Inflammatory macrophage treated with lipopolysaccharide for 1 hour (primary cell): ENCODE data around the gene CRLF1.
"Not testable (repeated sequence)": the region's sequence is repeated elsewhere in the genome, so short reads cannot be mapped to it uniquely, and the experiment has no call there.

Experiments used
- DNase-seq, 2 donors: peaks; one replicate each; pipeline ENCODE4 v3.0.0-alpha.2; 2020 to 2022

The CRLF1 gene

DNA sequence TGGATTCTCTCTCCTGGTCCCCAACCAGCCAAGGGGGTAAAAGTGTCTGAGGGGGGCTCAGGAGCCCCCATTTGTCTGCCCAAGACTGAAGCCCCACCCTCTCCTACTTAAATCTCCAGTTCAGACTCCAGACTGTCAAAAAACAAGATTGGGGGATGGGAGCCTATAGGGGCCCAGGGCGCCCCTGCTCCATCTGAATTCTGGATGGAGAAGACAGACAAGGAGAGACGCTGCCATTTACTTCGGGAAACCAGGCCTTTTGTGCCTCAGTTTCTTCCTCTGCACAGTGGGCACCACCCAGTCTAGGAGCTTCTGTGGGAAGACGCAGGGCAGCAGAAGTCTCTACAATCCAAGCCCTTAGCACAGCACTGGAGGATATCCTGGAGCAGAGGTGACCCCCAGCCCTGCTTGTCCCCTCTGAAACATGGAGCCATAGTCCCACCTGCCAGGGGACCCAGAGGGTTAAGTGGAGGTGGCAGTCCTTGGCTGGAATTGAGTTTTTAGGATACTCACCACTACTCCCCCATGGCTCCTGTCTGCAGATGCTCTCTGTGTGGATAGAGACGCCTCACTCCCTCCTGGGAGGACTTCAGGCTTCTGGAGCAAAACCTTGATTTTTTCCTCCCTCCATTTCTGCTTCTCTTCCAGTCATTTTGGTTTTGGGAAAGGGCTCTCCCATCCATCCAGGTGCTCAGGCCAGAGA, 1.7 kb upstream of the CRLF1 start:
- no peak for DNase-seq

DNA sequence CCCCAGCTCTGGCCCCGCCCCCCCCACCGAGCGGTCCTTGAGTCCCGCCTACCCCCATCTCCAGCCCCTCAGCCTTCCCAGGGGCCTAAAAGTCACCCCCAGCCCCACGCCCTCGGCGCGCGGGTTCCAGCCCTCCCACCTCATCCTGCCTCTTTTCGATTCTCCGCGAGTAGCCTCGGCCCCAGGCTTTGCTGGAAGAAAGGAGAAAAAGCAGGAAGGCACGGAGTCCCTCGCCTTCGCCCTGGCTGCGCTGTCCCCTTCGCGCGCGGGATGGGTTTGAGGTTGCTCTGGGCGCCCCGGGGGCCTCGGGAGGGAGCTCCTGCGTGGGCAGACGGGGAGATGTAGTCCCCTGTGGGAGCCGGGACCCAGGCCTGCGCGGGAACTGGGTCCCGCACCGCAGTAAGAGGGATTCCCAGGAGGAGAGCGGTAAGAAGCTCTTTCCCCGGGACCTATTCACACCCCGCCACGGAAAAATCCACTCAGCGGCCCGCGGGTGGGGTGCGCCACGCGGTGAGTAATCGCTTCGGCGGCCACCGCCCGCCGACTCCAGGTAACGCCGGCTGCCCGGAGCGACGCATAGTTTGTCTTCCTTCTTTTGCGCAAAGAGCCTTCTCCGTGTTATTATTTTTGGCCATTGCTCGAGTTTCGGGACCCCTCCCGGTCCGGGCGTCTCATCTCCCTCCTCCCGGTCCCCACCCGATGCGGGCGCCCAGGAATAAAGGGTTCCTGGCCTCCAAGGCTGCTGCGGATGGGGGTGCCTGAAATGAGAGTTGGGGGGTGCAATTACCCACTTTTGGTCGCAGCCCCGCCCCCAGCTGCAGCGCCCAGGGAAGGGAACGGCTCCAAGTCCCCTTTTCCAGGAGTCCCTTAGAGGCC, 865 bp upstream of the CRLF1 start:
- DNase-seq: no peak

DNA sequence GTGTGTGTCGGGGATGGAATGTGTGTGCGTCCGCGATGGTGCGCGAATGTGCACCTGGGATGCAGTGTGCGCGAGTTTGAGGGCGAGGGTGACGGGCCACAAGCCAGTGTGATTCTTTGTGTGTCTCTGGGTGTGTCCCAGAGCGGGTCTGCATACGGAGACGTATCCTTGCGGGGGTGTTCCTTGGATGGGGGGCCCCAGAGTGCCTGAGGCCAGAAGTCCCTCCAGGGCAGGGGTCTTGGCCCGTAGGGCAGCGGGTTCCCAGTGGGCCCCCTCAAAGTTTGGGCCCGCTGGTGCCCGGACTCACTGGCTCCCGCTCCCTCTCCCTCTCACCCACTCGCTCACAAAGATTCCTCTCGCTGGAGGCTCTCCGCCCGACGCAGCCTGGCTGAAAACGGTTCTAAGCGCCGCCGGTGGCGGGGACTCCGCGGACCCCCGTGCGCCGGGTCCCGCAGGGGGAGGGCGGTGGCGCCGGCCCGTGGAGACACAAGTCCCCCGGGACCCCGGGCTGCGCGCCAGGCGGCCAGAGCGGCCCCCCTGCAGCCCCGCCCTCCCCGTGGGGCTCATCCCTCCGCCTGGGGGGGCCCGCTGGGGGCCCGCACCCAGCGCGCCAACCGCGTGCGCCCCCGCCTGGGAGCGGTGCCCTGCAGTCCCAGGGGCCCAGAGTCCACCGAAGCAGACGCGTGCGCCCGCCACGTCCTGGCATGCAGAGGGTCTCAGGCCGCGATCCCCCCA, 886 bp downstream of the CRLF1 start:
- DNase-seq: no peak

DNA sequence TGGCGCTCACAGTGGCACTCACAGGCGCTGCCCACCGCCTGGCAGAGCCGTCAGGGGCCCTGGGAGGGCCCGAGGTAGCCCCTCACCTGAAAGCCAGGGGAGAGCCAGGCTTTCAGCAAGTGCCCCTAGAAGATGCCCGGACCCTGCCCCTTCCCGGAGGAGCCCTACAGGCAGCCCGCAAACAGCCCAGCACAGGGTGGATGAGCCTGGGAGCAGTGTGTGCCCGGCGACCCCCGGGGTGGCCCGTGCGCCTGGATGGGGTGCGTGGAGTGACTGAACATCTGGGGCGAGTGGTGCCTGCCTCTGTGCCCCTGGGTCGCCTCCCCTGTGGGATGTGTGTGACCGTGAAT, 1.4 kb downstream of the CRLF1 start:
- no peak for DNase-seq

DNA sequence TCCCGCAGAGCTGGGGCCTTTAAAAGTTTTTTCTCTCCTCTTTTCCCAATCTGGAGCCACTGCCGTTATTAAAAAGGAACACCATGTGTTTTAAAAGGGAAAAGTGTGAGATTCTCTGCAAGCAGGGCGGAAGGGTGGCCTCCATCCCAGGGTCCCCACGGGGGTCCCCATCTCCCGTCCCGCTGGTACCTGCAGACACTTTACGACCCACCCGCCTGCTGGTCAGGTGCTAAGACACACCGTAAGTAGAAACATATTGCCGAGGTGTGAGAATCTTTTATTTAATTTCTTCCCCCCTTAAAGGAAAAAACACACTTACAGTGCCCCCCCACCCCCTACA, 1.8 kb downstream of the CRLF1 start:
- DNase-seq: no peak

DNA sequence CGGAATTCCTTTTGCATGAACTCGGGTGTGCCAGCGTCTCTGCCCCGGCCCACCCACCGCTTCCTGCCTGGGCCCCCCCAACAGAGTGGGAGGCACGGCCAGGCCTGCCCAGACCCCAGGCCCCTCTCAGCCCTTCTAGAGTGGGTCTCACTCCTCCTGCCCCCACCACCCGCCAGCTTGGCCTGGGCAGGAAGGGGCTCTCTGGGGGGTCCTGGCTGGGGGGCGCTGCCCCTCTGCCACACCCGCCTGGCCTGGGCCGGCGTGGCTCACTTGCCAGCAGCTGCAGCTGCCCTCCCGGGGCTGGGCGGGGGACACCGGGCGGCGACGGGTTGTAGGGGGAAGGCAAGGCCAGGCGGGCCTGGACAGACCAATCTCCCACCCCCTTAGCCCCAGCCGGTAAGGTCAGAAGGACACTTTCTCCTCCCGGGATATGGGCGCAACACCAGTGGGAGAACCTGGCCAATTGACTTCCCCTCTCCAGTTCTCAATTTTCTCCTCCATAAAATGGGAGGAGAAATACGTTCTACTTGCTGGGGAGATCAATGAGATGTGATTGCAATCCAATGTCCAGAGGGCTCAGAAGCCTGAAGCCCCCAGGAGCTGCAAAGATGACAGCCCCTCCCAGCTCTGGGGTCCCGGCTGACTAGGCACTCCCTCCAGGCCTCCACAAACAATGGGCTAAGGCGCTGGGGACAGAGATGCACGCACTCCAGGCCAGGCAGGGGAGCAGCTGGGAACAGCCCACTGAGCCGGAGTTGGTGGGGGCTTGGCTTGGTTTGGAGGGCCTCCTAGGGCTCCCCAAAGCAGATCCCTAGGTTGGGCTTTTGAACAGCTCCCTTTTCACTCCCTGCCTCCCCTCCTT, 2.4 kb downstream of the CRLF1 start:
- DNase-seq: no peak

DNA sequence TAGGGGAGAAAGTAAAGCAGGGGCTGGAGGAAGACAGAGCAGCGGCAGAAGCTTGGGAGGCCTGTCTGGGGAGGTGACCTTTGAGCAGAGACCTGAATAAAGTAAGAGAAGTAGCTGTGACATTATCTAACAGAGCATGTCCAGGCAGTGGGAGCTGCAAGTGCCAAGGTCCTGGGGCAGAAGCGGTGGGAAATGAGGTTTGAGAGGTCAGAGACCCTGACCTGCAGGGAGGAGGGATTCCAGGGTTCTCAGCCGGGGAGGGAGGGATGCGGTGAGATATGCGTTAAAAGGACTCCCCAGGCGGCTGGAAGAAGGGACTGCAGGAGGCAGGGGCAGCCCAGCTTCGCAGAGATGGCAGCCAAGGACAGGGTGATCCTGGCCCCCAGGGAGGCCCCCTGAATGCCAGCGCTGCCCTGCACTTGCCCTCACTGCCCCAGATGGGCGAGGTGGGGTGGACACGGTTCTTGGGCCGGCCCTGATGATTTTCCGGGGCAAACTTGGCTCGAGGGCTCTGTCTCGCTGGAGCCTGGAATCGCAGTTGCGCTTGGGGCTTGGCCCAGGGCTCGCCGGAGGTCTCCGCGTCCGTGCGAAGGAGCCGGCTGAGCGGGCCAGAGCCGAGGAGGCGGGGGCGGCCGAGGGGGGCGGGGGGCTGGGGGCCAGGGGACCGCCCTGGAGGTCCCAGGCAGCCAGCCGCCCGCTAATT, 3.2 kb downstream of the CRLF1 start:
- peak in 1 of 2 donors; percentile 4 for DNase-seq

DNA sequence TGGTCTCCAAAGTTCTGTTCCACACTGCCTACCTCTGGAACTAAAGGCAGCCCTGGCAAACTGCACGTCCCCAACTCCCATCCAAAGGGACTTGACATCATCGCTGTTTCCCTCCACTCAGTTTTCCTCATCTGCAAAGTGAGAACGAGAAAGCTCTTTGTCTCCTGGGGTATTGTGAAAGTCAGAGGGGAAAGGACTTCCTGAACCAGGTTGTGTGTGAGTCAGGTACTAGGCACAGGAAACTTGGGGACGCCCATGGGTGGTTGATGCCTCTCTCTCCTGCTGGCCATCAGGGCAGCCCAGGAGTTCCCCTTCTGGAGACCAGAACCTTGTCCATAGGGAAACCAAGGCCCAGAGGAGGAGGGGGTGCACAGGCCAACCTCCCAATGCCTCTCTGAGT, 4.7 kb downstream of the CRLF1 start:
- DNase-seq: no peak

DNA sequence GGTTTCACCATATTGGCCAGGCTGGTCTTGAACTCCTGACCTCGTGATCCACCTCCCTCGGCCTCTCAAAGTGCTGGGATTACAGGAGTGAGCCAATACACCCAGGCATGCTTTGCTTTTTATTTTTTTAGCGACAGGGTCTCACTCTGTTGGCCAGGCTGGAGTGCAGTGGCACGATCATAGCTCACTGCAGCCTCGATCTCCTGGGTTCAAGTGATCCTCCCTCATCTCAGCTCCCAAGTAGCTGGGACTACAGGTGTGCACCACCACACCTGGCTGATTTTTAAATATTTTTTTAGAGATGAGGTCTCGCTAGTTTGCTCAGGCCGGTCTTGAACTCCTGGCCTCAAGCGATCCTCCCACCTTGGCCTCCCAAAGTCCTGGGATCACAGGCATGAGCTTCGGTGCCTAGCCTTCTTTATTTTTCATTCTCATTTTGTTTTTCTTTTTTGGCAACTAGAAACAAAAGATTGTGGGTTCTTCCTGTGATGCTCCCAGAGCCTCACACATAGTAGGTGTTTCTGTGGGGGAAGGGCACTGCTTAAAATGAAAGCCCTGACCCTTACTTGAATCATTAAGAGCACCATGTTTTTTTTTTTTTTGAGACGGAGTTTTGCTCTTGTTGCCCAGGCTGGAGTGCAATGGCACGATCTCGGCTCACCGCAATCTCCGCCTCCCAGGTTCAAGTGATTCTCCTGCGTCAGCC, 5.8 kb downstream of the CRLF1 start:
- DNase-seq: not testable (repeated sequence)

DNA sequence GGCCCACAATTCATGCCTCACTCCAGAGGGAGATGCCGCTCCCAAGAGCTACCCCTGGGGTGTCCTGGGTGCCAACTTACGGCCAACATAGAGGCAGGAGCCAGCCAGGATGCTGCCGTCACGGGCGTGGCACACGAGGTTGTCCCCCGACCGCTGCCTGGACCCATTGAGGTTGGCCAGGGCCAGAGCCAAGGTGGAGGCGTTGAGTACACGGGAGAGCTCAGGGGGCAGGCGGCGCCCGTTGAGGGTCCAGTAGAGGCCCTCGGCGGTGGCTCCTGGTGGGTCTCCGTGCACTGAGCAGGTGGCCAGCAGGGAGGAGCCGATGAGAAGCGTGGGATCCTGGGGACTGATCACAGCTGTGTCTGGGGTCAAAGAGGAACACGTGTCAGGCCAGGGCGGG, 7.1 kb downstream of the CRLF1 start:
- DNase-seq: no peak

DNA sequence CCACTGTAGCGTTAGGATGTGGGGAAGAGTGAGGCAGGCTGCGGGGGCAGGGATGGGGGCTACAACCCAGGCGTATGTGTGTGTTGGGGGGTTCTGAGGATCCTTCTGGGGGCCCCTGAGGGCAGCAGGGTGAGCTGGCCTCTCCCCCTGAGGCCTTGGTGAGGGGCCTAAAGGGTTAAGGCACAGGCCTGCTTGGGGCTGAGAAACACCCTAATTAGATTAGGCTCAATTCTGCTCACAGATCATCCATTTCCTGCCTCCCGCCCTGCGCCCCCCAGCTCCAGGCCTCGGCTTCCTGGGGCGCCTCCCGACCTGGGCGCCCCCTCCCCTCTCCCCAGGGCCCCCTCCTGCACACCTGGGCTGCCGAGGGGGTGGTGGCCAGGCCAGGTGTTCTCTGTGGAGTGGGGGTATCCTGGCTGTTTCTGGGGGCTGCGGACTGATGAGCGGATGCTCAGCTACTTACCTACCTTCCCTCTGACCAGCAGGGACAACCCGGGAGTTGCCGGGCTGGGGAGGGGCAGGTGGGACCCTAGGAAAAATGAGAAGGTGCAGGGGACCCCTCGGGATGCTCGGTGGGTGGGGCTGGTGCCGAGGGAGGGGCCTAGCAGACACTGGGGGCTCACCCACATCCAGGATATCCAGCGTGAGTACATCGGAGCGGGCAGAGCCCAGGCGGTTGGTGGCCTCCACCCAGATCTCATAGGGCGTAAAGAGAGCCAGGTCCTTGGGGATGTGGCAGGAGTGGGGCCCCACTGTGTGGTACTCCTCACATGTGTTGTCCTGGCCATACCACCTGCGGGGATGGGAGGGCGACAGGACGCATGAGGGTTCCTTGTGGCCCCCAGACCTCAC, 8.6 kb downstream of the CRLF1 start:
- no peak for DNase-seq

DNA sequence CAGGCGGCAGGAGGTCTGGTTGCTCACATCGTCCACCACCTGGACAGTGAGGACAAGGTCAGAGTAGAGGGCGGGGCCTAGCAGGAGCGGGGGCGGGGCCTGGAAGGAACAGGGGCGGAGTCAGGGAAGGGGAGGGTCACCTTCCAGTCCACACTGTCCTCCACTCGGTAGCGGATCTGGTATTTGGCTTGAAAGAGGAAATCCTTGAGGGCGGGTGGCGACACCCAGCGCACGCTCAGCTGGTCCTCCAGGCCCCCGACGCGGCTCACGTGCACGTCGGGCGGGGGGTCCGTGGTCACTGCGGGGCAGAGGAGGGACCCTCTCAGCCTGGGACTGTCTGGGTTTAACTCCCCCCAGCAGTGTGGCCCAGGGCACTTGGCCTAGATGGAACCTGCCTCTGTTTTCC, 9.8 kb downstream of the CRLF1 start:
- DNase-seq: peak; percentile 68 to 78

DNA sequence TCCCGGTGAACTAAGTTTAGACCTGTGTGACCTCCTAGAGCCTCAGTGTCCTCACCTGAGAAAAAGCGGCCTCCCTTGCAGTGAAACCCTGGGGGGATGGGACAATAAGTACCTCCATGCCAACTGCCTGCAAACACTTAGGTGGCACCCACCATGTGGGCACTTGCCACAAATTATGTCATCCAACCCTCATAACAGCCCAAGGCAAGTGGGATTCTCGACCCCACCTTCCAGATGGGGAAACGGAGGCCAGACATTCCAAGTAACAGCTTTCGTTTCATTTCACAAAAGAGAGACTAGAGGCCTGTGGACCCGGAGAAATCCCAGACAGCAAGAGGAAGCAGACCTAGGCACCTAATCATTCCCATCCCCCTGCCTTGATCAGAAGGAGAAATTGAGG, 11.1 kb downstream of the CRLF1 start:
- no peak for DNase-seq

DNA sequence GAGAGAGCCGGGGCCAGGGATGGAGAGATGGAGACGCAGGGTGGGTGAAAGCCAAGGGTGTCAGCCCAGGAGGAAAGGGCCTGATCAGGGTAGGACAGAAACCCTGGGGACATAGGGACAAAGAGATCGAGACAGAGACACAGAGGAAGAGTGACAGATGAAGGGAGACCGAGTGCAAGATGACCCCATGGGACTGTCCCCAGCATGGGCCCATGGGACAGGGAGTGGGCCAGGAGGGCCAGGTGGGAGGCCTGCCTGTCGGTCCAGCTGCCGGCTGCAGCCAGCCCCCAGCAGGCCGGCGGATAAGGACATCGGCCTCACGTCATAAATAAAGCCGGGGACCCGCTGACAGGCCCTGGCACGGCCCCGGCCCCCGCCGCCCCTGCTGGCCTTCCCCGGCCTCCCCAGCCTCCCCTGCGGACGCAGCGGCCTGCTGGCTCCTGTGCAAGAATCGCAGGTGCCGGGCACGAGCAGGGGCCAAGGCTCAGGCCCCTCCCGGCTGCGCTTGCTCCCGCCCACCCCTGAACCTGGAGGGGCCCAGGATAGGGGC, 11.7 kb downstream of the CRLF1 start:
- DNase-seq: no peak

DNA sequence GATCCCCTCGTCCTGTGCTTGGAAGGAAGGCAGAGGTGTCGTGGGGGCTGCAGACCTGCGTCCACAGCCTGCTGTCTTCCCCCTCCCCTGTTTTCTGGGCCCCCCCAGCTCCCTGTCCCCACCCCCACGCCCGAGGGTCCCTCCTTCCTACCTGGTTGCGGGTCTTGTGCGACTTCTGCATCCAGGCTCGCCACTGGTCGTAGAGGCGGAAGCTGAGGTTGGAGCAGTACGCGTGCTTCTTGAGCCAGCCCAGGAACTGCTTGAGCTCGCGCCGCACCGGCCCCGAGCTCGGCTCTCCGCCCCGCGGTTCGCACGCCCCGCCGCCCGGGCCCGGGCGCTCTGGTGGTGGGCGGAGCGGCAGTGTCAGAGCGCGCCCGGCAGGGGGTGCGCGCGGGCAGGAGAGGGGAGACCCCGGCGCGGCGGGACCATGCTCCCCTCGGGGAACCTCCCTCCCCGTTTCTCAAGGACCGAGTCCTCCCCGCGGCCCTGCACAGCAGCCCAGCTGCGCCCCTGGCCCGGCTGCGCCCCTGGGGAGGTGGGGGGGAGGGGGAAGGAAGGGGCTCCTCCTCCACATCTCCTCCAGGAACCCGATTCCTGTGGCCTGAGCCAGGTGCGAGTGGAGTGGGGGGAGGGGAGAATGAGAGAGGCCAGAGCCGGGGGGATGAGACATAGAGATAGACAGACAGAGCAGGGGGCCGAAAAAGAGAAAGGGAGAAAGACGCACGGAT, 12.3 kb downstream of the CRLF1 start:
- peak; percentile 51 to 69 for DNase-seq

DNA sequence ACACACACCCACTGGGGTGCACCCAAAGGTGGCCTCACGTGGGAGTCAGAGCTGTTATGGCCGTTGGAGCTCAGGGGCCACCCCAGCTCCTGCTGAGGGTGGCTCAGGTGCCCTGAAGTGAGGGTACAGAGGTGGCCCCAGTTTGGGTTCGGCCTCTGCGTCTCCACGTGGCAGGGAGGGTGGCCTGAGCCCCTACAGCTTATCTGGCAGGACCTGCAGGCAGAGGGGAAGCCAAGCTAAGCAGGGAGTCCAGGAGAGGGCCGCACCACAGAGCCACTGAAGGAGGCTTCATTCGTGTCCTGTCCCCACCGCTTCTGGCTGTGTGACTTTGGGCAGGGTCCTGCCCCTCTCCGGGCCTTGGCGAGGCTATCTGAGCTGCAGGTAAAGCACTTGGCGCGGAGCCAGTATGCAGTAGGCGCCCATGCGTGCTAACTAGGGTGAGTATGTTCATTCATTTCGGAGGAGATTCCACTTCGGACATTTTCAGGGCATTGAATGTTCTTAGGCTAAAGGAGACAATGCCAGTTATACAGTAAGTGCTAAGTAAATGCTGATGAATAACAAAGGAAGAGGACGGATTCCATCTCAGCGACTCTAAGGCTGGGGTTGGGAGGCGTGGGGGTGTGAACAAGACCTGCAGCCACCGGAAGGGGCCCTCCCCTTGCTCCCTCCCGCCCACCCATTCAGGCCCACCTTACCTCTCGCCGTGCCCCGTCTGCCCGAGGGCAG, 13.1 kb downstream of the CRLF1 start:
- no peak for DNase-seq

DNA sequence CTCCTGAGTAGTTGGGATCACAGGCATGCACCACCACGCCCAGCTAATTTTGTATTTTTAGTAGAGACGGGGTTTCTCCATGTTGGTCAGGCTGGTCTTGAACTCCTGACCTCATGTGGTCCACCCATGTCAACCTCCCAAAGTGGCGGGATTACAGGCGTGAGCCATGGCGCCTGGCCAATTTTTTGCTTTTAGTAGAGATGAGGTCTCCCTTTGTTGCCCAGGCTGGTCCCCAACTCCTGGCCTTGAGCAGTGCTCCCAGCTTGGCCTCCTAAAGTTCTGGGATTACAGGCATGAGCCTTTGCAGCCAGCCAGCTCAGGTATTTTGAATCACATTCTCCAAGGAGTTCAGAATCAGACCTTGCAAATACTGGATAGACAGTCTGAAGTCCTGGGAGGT, 13.9 kb downstream of the CRLF1 start:
- DNase-seq: not testable (repeated sequence)

DNA sequence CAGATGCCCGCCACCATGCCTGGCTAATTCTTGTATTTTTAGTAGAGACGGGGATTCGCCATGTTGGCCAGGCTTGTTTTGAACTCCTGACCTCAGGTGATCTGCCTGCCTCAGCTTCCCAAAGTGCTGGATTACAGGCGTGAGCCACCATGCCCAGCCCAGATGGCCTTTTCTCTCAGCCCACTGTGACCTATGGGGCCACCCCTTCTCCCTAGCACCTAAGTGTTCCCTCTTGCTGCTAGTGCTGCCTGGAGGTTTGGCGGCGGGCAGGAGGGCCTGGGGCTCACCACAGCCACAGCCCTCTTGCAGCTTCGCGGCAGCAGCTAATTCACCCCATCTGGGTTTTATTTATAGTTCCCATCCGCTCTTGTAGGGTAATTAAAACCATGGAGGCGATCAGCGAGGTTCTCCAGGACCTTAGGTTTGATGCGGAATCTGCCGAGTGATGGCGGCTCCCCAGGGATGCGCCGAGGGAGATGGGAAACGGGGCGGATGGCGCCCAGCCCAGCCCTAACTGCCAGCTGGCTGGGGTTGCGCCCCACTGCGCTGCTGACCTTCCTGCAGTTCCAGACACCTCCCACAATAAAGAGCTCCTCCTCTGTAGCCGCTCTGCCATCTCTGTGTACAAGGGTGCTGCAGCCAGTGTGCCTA, 14.7 kb downstream of the CRLF1 start:
- no peak for DNase-seq
